Activated CD4-positive, alpha-beta T cell treated with anti-CD3 and anti-CD28 coated beads, Interleukin-2, amount 10 ng/mL, durations not matched to agents 24 days and 14 days (primary cell): ENCODE results near the gene RNF13. TPM values are rescaled to one million over a fixed set of nuclear protein-coding genes. Genes with fewer than 3 reads are reported as not detected.
"Not testable (repeated sequence)": the region's sequence is repeated elsewhere in the genome, so short reads cannot be mapped to it uniquely, and the experiment has no call there.

Source experiments
- DNase-seq: peaks from one replicate; pipeline ENCODE4 v3.0.0; 2022
- H3K27ac Mint-ChIP-seq: one replicate; pipeline ENCODE4 v1.8.0; 2022; ENCODE audit warnings: mild to moderate bottlenecking, mixed read lengths
- H3K27me3 Mint-ChIP-seq: one replicate; pipeline ENCODE4 v1.8.0; 2022; ENCODE audit warnings: mixed read lengths
- H3K36me3 Mint-ChIP-seq: one replicate; pipeline ENCODE4 v1.8.0; 2022; ENCODE audit warnings: low read depth, mild to moderate bottlenecking, mixed read lengths
- H3K4me1 Mint-ChIP-seq: one replicate; pipeline ENCODE4 v1.8.0; 2021; ENCODE audit warnings: mixed read lengths
- H3K4me3 Mint-ChIP-seq: one replicate; pipeline ENCODE4 v1.8.0; 2022; ENCODE audit warnings: mild to moderate bottlenecking, moderate library complexity, mixed read lengths
- H3K9me3 Mint-ChIP-seq: one replicate; pipeline ENCODE4 v1.8.0; 2021; ENCODE audit warnings: mixed read lengths
- intact Hi-C: fragments of 100-400 bp; cut with micrococcal nuclease; formaldehyde crosslinking; loops from one replicate; pipeline ENCODE4 v1.15.1; 2023
- total RNA-seq: library from RNA; stranded (reverse); gene quantifications from 2 replicates; pipeline ENCODE4 v1.2.3, GENCODE V29; 2022

The RNF13 gene
- total RNA-seq, 1 donor from 2014 or later = 36.7 TPM

GRCh38 chr3:149871855-149872254, 58.8 kb downstream of the RNF13 start:
- intact Hi-C loops = no loop called here
- Mint-ChIP-seq H3K36me3 (peaks cover 33% of the 10 kb centered on the region), H3K27ac (no peak overlapping the region), H3K4me1 (peaks cover 2% of the 10 kb centered on the region), H3K9me3 (peaks cover 21% of the 10 kb centered on the region), H3K4me3 (no peak overlapping the region), H3K27me3 (no peaks in the 10 kb centered on the region)
- no peak for DNase-seq

- H3K27ac Mint-ChIP-seq = no peak overlapping the region
- no peak for DNase-seq
- H3K27me3 Mint-ChIP-seq = no peaks in the 10 kb centered on the region
- H3K4me1 Mint-ChIP-seq = peaks cover 2% of the 10 kb centered on the region
- H3K4me3 Mint-ChIP-seq = no peak overlapping the region
- intact Hi-C loops = no loop called here
- H3K9me3 Mint-ChIP-seq = peaks cover 18% of the 10 kb centered on the region
- peaks cover 28% of the 10 kb centered on the region for H3K36me3 Mint-ChIP-seq
Observed at GRCh38 chr3:149872589-149872988, 59.6 kb downstream of the RNF13 start.

- intact Hi-C loops = no loop called here
- H3K9me3 Mint-ChIP-seq = no peaks in the 10 kb centered on the region
- no peak overlapping the region for H3K4me3 Mint-ChIP-seq
- no peak overlapping the region for H3K27ac Mint-ChIP-seq
- peaks cover 8% of the 10 kb centered on the region for H3K36me3 Mint-ChIP-seq
- DNase-seq = no peak
- peaks cover 4% of the 10 kb centered on the region for H3K4me1 Mint-ChIP-seq
- no peaks in the 10 kb centered on the region for H3K27me3 Mint-ChIP-seq
Observed at GRCh38 chr3:149877668-149878067, 64.7 kb downstream of the RNF13 start.

GRCh38 chr3:149879872-149880271, 66.9 kb downstream of the RNF13 start:
- peaks cover 13% of the 10 kb centered on the region for H3K36me3 Mint-ChIP-seq
- no peak overlapping the region for H3K4me3 Mint-ChIP-seq
- no peaks in the 10 kb centered on the region for H3K27me3 Mint-ChIP-seq
- H3K27ac Mint-ChIP-seq = no peak overlapping the region
- intact Hi-C loops = no loop called here
- DNase-seq = peak; percentile 66
- H3K4me1 Mint-ChIP-seq = peaks cover 7% of the 10 kb centered on the region
- H3K9me3 Mint-ChIP-seq = peaks cover 7% of the 10 kb centered on the region

- H3K27ac Mint-ChIP-seq = no peak overlapping the region
- peaks cover 7% of the 10 kb centered on the region for H3K9me3 Mint-ChIP-seq
- peaks cover 15% of the 10 kb centered on the region for H3K36me3 Mint-ChIP-seq
- H3K27me3 Mint-ChIP-seq = no peaks in the 10 kb centered on the region
- no peak overlapping the region for H3K4me3 Mint-ChIP-seq
- no peak for DNase-seq
- H3K4me1 Mint-ChIP-seq = peaks cover 11% of the 10 kb centered on the region
- intact Hi-C loops = no loop called here
Observed at GRCh38 chr3:149881879-149882278, 68.9 kb downstream of the RNF13 start.

GRCh38 chr3:149883134-149883533, 70.1 kb downstream of the RNF13 start:
- H3K27ac Mint-ChIP-seq = no peak overlapping the region
- peaks cover 11% of the 10 kb centered on the region for H3K4me1 Mint-ChIP-seq
- H3K9me3 Mint-ChIP-seq = peaks cover 7% of the 10 kb centered on the region
- intact Hi-C loops = no loop called here
- no peak for DNase-seq
- no peak overlapping the region for H3K4me3 Mint-ChIP-seq
- H3K36me3 Mint-ChIP-seq = peaks cover 19% of the 10 kb centered on the region
- no peaks in the 10 kb centered on the region for H3K27me3 Mint-ChIP-seq

- intact Hi-C loops = not testable (repeated sequence)
Observed at GRCh38 chr3:149883860-149884259, 70.8 kb downstream of the RNF13 start.

GRCh38 chr3:149884848-149885247, 71.8 kb downstream of the RNF13 start:
- intact Hi-C loops, H3K9me3 Mint-ChIP-seq, H3K4me3 Mint-ChIP-seq, DNase-seq, H3K27ac Mint-ChIP-seq, H3K27me3 Mint-ChIP-seq: not testable (repeated sequence)
- Mint-ChIP-seq H3K36me3 (peaks cover 26% of the 10 kb centered on the region), H3K4me1 (peaks cover 11% of the 10 kb centered on the region)

More at GRCh38 chr3:149883860-149884259, 70.8 kb downstream of the RNF13 start:
- not testable (repeated sequence) for DNase-seq, H3K9me3 Mint-ChIP-seq, H3K27ac Mint-ChIP-seq, H3K4me3 Mint-ChIP-seq, H3K27me3 Mint-ChIP-seq
- peaks cover 23% of the 10 kb centered on the region for H3K36me3 Mint-ChIP-seq
- H3K4me1 Mint-ChIP-seq = peaks cover 11% of the 10 kb centered on the region

- no peak overlapping the region for H3K4me3 Mint-ChIP-seq
- DNase-seq = no peak
- H3K36me3 Mint-ChIP-seq = peaks cover 27% of the 10 kb centered on the region
- H3K9me3 Mint-ChIP-seq = peaks cover 7% of the 10 kb centered on the region
- intact Hi-C loops = no loop called here
- no peak overlapping the region for H3K27ac Mint-ChIP-seq
- H3K27me3 Mint-ChIP-seq = no peaks in the 10 kb centered on the region
- peaks cover 12% of the 10 kb centered on the region for H3K4me1 Mint-ChIP-seq
Observed at GRCh38 chr3:149886957-149887356, 73.9 kb downstream of the RNF13 start.

- Mint-ChIP-seq H3K27me3 (no peaks in the 10 kb centered on the region), H3K27ac (no peak overlapping the region), H3K4me1 (peaks cover 3% of the 10 kb centered on the region), H3K9me3 (no peaks in the 10 kb centered on the region), H3K36me3 (peaks cover 19% of the 10 kb centered on the region), H3K4me3 (no peak overlapping the region)
- intact Hi-C loops = no loop called here
- no peak for DNase-seq
Observed at GRCh38 chr3:149891621-149892020, 78.6 kb downstream of the RNF13 start.

GRCh38 chr3:149892371-149892770, 79.4 kb downstream of the RNF13 start:
- no peak for DNase-seq
- intact Hi-C loops = no loop called here
- peaks cover 18% of the 10 kb centered on the region for H3K36me3 Mint-ChIP-seq
- H3K4me1 Mint-ChIP-seq = peaks cover 3% of the 10 kb centered on the region
- H3K27ac Mint-ChIP-seq = no peak overlapping the region
- no peaks in the 10 kb centered on the region for H3K27me3 Mint-ChIP-seq
- H3K4me3 Mint-ChIP-seq = no peak overlapping the region
- H3K9me3 Mint-ChIP-seq = no peaks in the 10 kb centered on the region

GRCh38 chr3:149894205-149894604, 81.2 kb downstream of the RNF13 start:
- H3K4me1 Mint-ChIP-seq = peaks cover 3% of the 10 kb centered on the region
- peaks cover 19% of the 10 kb centered on the region for H3K36me3 Mint-ChIP-seq
- no peaks in the 10 kb centered on the region for H3K27me3 Mint-ChIP-seq

GRCh38 chr3:149895339-149895738, 82.3 kb downstream of the RNF13 start:
- no peaks in the 10 kb centered on the region for H3K9me3 Mint-ChIP-seq
- peaks cover 13% of the 10 kb centered on the region for H3K36me3 Mint-ChIP-seq
- no peaks in the 10 kb centered on the region for H3K27me3 Mint-ChIP-seq
- DNase-seq = no peak
- intact Hi-C loops = no loop called here
- H3K27ac Mint-ChIP-seq = no peak overlapping the region
- H3K4me3 Mint-ChIP-seq = no peak overlapping the region
- H3K4me1 Mint-ChIP-seq = peaks cover 3% of the 10 kb centered on the region

More at GRCh38 chr3:149894205-149894604, 81.2 kb downstream of the RNF13 start:
- Mint-ChIP-seq H3K9me3 (no peaks in the 10 kb centered on the region), H3K4me3 (no peak overlapping the region), H3K27ac (no peak overlapping the region)
- DNase-seq = no peak
- intact Hi-C loops = no loop called here

GRCh38 chr3:149895769-149896168, 82.8 kb downstream of the RNF13 start:
- no peak overlapping the region for H3K27ac Mint-ChIP-seq
- peaks cover 13% of the 10 kb centered on the region for H3K36me3 Mint-ChIP-seq
- H3K9me3 Mint-ChIP-seq = no peaks in the 10 kb centered on the region
- no peaks in the 10 kb centered on the region for H3K4me1 Mint-ChIP-seq
- H3K4me3 Mint-ChIP-seq = no peak overlapping the region
- intact Hi-C loops = no loop called here
- no peaks in the 10 kb centered on the region for H3K27me3 Mint-ChIP-seq
- DNase-seq = no peak

GRCh38 chr3:149898771-149899170, 85.8 kb downstream of the RNF13 start:
- Mint-ChIP-seq H3K36me3 (peaks cover 13% of the 10 kb centered on the region), H3K27me3 (no peaks in the 10 kb centered on the region), H3K4me3 (no peak overlapping the region), H3K27ac (no peak overlapping the region), H3K9me3 (no peaks in the 10 kb centered on the region), H3K4me1 (no peaks in the 10 kb centered on the region)
- intact Hi-C loops = no loop called here
- no peak for DNase-seq
